Astrocyte (in vitro differentiated cells and primary cell): ENCODE measurements around the gene SIRPB1. TPM values are rescaled to one million over a fixed set of nuclear protein-coding genes. Genes with fewer than 3 reads are reported as not detected.

Experiments used
- DNase-seq: peaks from one replicate; pipeline ENCODE4 v3.0.0-alpha.2; 2010; ENCODE audit warnings: low read depth
- FAIRE-seq: peaks from 2 replicates; lab custom pipeline; 2011; peaks lifted over from hg19 to GRCh38; lab: Jason Lieb, UNC
- H2AFZ ChIP-seq: 2 replicates; pipeline ENCODE4 v1.6.0; 2012; ENCODE audit warnings: low read depth, low read length, inconsistent platforms
- H3K27ac ChIP-seq: 2 replicates; pipeline ENCODE4 v1.5.1; 2011; ENCODE audit warnings: low read depth, low read length, inconsistent platforms
- H3K27me3 ChIP-seq: 2 replicates; pipeline ENCODE4 v1.6.0; 2011; ENCODE audit warnings: low read length, inconsistent platforms; ENCODE audit not compliant: insufficient read depth
- H3K36me3 ChIP-seq: 2 replicates; pipeline ENCODE4 v1.5.1; 2011; ENCODE audit warnings: low read length, inconsistent platforms; ENCODE audit not compliant: insufficient read depth
- H3K4me1 ChIP-seq: 2 replicates; pipeline ENCODE4 v1.5.1; 2011; ENCODE audit warnings: low read length, inconsistent platforms; ENCODE audit not compliant: insufficient read depth
- H3K4me2 ChIP-seq: 2 replicates; pipeline ENCODE4 v1.6.0; 2012; ENCODE audit warnings: low read length, inconsistent platforms
- H3K4me3 ChIP-seq: 2 replicates; pipeline ENCODE4 v1.5.1; 2011; ENCODE audit warnings: low read depth, mild to moderate bottlenecking, low read length, inconsistent platforms; ENCODE audit not compliant: insufficient read depth
- H3K79me2 ChIP-seq: 2 replicates; pipeline ENCODE4 v1.6.0; 2012; ENCODE audit warnings: mild to moderate bottlenecking, low read length, inconsistent platforms; ENCODE audit not compliant: insufficient read depth
- H3K9ac ChIP-seq: 2 replicates; pipeline ENCODE4 v1.6.0; 2012; ENCODE audit warnings: mild to moderate bottlenecking, low read length, inconsistent platforms
- H3K9me3 ChIP-seq: 2 replicates; pipeline ENCODE4 v1.5.1; 2012; ENCODE audit warnings: low read depth, mild to moderate bottlenecking, low read length, inconsistent platforms; ENCODE audit not compliant: insufficient read depth
- H4K20me1 ChIP-seq: 2 replicates; pipeline ENCODE4 v1.6.0; 2012; ENCODE audit warnings: low read length, inconsistent platforms; ENCODE audit not compliant: insufficient read depth
- H3K27ac Mint-ChIP-seq: one replicate; pipeline ENCODE4 v1.8.0; 2021; ENCODE audit warnings: mild to moderate bottlenecking, mixed read lengths; ENCODE audit not compliant: unreplicated experiment
- H3K27me3 Mint-ChIP-seq: one replicate; pipeline ENCODE4 v1.8.0; 2021; ENCODE audit warnings: low read depth, mixed read lengths; ENCODE audit not compliant: unreplicated experiment
- H3K36me3 Mint-ChIP-seq: one replicate; pipeline ENCODE4 v1.8.0; 2021; ENCODE audit warnings: low read depth, mixed read lengths; ENCODE audit not compliant: unreplicated experiment
- H3K4me1 Mint-ChIP-seq: one replicate; pipeline ENCODE4 v1.8.0; 2021; ENCODE audit warnings: low read depth, mixed read lengths; ENCODE audit not compliant: unreplicated experiment
- H3K4me3 Mint-ChIP-seq: one replicate; pipeline ENCODE4 v1.8.0; 2021; ENCODE audit warnings: mild to moderate bottlenecking, moderate library complexity, mixed read lengths; ENCODE audit not compliant: unreplicated experiment
- H3K9me3 Mint-ChIP-seq: one replicate; pipeline ENCODE4 v1.8.0; 2021; ENCODE audit warnings: mild to moderate bottlenecking, mixed read lengths; ENCODE audit not compliant: unreplicated experiment
- EZH2 ChIP-seq: IDR thresholded peaks from 2 replicates; pipeline ENCODE4 v1.6.1; 2012; ENCODE audit warnings: mild to moderate bottlenecking, low read length, inconsistent platforms; ENCODE audit not compliant: insufficient read depth
- total RNA-seq: library from RNA; stranded (reverse); gene quantifications from 2 replicates; pipeline ENCODE4 v1.2.1, GENCODE V29; 2021
- TF ChIP-seq, protein P1 (sequence below): IDR thresholded peaks from 2 replicates; pipeline ENCODE4 v1.5.1; 2011; ENCODE audit warnings: low read depth, mild to moderate bottlenecking, inconsistent platforms, low read length, moderate library complexity; ENCODE audit not compliant: insufficient read depth

The SIRPB1 gene
- total RNA-seq, 1 donor from 2014 or later: not detected

DNA sequence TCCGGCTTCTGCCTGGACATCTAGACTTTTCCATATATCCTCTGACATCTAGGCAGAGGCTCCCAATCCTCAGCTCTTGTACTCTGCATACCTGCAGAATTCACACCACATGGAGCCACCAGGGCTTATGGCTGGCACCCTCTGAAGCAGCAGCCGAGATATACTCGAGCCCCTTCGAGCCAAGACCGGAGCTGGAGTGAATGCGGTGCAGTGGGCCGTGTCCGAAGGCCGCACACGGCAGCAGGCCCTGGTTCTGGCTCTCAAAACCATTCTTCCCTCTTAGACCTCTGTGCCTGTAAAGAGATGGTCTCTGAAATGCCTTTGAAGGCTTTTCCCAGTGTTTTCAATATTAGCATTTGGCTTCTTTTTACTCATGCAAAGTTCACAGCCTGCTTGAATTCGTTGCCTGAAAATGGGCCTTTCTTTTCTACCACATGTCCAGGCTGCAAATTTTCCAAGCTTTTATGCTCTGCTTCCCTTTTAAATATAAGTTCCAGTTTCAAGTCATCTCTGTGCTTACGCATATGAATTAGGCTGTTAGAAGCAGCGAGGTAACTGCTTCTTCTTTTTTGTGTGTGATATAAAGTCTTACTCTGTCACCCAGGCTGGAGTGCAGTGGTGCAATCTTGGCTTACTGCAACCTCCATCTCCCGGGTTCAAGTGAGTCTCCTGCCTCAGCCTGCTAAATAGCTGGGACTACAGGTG lies 3.8 kb upstream of the SIRPB1 start:
- no peaks in the 10 kb centered on the region for H3K9me3 ChIP-seq
- Mint-ChIP-seq H3K4me3 (no peak overlapping the region), H3K27ac (no peak overlapping the region), H3K4me1 (peaks cover 4% of the 10 kb centered on the region), H3K9me3 (peaks cover 5% of the 10 kb centered on the region), H3K36me3 (no peaks in the 10 kb centered on the region), H3K27me3 (peaks cover 16% of the 10 kb centered on the region)
- H3K4me3 ChIP-seq: no peak overlapping the region
- TF ChIP-seq, protein P1, sequence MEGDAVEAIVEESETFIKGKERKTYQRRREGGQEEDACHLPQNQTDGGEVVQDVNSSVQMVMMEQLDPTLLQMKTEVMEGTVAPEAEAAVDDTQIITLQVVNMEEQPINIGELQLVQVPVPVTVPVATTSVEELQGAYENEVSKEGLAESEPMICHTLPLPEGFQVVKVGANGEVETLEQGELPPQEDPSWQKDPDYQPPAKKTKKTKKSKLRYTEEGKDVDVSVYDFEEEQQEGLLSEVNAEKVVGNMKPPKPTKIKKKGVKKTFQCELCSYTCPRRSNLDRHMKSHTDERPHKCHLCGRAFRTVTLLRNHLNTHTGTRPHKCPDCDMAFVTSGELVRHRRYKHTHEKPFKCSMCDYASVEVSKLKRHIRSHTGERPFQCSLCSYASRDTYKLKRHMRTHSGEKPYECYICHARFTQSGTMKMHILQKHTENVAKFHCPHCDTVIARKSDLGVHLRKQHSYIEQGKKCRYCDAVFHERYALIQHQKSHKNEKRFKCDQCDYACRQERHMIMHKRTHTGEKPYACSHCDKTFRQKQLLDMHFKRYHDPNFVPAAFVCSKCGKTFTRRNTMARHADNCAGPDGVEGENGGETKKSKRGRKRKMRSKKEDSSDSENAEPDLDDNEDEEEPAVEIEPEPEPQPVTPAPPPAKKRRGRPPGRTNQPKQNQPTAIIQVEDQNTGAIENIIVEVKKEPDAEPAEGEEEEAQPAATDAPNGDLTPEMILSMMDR: no peak
- no peak for TF ChIP-seq EZH2
- no peak overlapping the region for H3K9ac ChIP-seq
- H3K4me1 ChIP-seq: no peaks in the 10 kb centered on the region
- H3K27ac ChIP-seq: no peak overlapping the region
- no peak overlapping the region for H3K4me2 ChIP-seq
- H3K36me3 ChIP-seq: no peaks in the 10 kb centered on the region
- DNase-seq (no peak), FAIRE-seq (no peak)
- H3K27me3 ChIP-seq: no peaks in the 10 kb centered on the region
- no peaks in the 10 kb centered on the region for H4K20me1 ChIP-seq
- H3K79me2 ChIP-seq: no peaks in the 10 kb centered on the region
- H2AFZ ChIP-seq: no peak overlapping the region

DNA sequence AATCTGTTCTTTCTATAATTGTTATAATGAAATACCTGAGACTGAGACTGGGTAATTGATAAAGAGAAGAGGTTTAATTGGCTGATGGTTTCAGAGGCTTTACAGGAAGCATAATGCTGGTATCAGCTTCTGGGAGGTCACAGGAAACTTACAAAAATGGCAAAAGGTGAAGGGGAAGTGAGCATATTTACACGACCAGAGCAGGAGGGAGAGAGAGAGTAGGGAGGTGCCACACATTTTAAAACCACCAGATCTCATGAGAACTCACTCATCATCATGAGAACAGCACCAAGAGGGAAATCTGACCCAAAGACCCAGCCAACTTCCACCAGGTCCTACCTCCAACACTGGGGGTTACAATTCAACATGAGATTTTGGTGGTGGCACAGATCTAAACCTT lies 2.6 kb upstream of the SIRPB1 start:
- FAIRE-seq (no peak), DNase-seq (no peak)
- Histone ChIP-seq H4K20me1 (no peaks in the 10 kb centered on the region), H3K9me3 (no peaks in the 10 kb centered on the region), H3K4me3 (no peak overlapping the region), H2AFZ (no peak overlapping the region), H3K4me1 (no peaks in the 10 kb centered on the region), H3K27ac (no peak overlapping the region), H3K4me2 (no peak overlapping the region), H3K36me3 (no peaks in the 10 kb centered on the region), H3K79me2 (no peaks in the 10 kb centered on the region), H3K27me3 (no peaks in the 10 kb centered on the region), H3K9ac (no peak overlapping the region)
- Mint-ChIP-seq H3K9me3 (peaks cover 9% of the 10 kb centered on the region), H3K27ac (no peak overlapping the region), H3K27me3 (peaks cover 10% of the 10 kb centered on the region), H3K4me1 (peaks cover 4% of the 10 kb centered on the region), H3K4me3 (no peak overlapping the region), H3K36me3 (no peaks in the 10 kb centered on the region)
- TF ChIP-seq EZH2: no peak
- TF ChIP-seq, protein P1: no peak

DNA sequence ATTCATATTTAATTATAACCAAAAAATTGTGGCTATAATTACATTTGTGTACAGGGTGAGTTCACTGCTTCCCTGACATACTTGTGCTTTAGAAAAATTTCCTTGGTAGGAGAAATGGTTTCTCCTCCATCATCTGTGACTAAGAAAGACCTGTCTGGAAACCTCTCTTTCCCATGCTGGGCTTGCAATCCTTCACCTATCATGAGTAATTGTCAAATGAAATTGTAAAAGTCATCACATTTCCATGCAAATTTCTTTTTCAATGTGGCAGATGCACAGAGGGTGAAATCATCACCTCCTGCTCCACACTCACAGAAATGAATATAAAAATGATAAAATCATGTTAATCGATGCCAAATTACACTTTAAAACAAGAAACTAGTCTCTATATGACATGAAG lies 1.5 kb upstream of the SIRPB1 start:
- Histone ChIP-seq H3K9ac (no peak overlapping the region), H3K9me3 (no peaks in the 10 kb centered on the region), H3K36me3 (no peaks in the 10 kb centered on the region), H3K27ac (no peak overlapping the region), H3K4me1 (no peaks in the 10 kb centered on the region), H2AFZ (no peak overlapping the region), H3K4me3 (no peak overlapping the region), H3K79me2 (no peaks in the 10 kb centered on the region), H3K27me3 (no peaks in the 10 kb centered on the region), H4K20me1 (no peaks in the 10 kb centered on the region), H3K4me2 (no peak overlapping the region)
- H3K4me1 Mint-ChIP-seq: peaks cover 4% of the 10 kb centered on the region
- no peaks in the 10 kb centered on the region for H3K36me3 Mint-ChIP-seq
- peaks cover 9% of the 10 kb centered on the region for H3K9me3 Mint-ChIP-seq
- peaks cover 5% of the 10 kb centered on the region for H3K27me3 Mint-ChIP-seq
- no peak overlapping the region for H3K4me3 Mint-ChIP-seq
- FAIRE-seq (no peak), DNase-seq (no peak)
- H3K27ac Mint-ChIP-seq: no peak overlapping the region
- no peak for TF ChIP-seq EZH2
- TF ChIP-seq, protein P1: no peak
